Esophagus muscularis mucosa (tissue), 4 donors: ENCODE results near the gene TTLL5. TPM values are rescaled to one million over a fixed set of nuclear protein-coding genes. Genes with fewer than 3 reads are reported as not detected.
A peak's percentile ranks its signal among the peaks of the same experiment; 100 is the strongest.

Source experiments
- DNase-seq: peaks from one replicate; pipeline ENCODE4 v3.0.0-alpha.2; 2017; ENCODE audit errors: extremely low spot score
- H3K27ac ChIP-seq, 4 donors: fragments of 200-600 bp; sonication (generic); replicated peaks in 1 of 4; 1 replicate in 3 of 4; 2 replicates in 1 of 4; pipeline ENCODE4 v1.5.1; 2016 to 2019; ENCODE audit warnings: mild to moderate bottlenecking in 1 of 4
- H3K27me3 ChIP-seq, 4 donors: fragments of 200-600 bp; sonication (generic); one replicate each; pipeline versions ENCODE4 v1.5.1 to v1.6.0; 2016 to 2019
- H3K36me3 ChIP-seq, 4 donors: fragments of 200-600 bp; sonication (generic); one replicate each; pipeline ENCODE4 v1.5.1; 2016 to 2019
- H3K4me1 ChIP-seq, 4 donors: fragments of 200-600 bp; sonication (generic); one replicate each; pipeline ENCODE4 v1.5.1; 2016 to 2019
- H3K4me3 ChIP-seq, 4 donors: fragments of 200-600 bp; sonication (generic); 1 replicate in 2 of 4; 2 replicates in 2 of 4; pipeline ENCODE4 v1.5.1; 2016 to 2019; ENCODE audit warnings: mild to moderate bottlenecking in 4 of 4, moderate library complexity in 1 of 4
- H3K9me3 ChIP-seq, 4 donors: fragments of 200-600 bp; sonication (generic); 1 replicate in 3 of 4; 2 replicates in 1 of 4; pipeline ENCODE4 v1.5.1; 2016 to 2019
- CTCF ChIP-seq, 3 experiments: fragments of 200-600 bp in 2 of 3; fragments of 450-650 bp in 1 of 3; sonication (generic) in 2 of 3; IDR thresholded peaks; one replicate each; pipeline ENCODE4 v1.5.1; 2017 to 2019; ENCODE audit warnings: antibody characterized with exemption in 3 of 3, mild to moderate bottlenecking in 2 of 3, moderate library complexity in 1 of 3
- EP300 ChIP-seq: sonication (generic); formaldehyde crosslinking; IDR thresholded peaks from one replicate; pipeline ENCODE4 v1.6.1; 2017; ENCODE audit warnings: antibody characterized with exemption
- POLR2A ChIP-seq: fragments of 450-650 bp; IDR thresholded peaks from one replicate; pipeline ENCODE4 v1.6.1; 2017; ENCODE audit warnings: antibody characterized with exemption, moderate library complexity, mild to moderate bottlenecking, low read depth
- POLR2AphosphoS5 ChIP-seq, 2 donors: sonication (generic); formaldehyde crosslinking; IDR thresholded peaks; one replicate each; pipeline ENCODE4 v1.6.1; 2017; ENCODE audit warnings: antibody characterized with exemption in 2 of 2
- WGBS: methylation state at CpG from one replicate; pipeline ENCODE4 v1.1.5; 2018; 5-methylcytosine and 5-hydroxymethylcytosine counted together
- intact Hi-C: fragments of 100-400 bp; cut with DNase I; formaldehyde crosslinking; loops from one replicate; pipeline ENCODE4 v1.15.1; 2023
- total RNA-seq, 4 donors: library from RNA; depleted of rRNA; stranded (reverse); fragments of >200 nt; gene quantifications; one replicate each; pipeline versions ENCODE4 v1.1.0 to v1.2.1, GENCODE V29; 2016

The TTLL5 gene
- total RNA-seq, 4 donors from 2014 or later: 16.9 to 26.6 (median 21.2) TPM

- Histone ChIP-seq H3K36me3 (no peaks in the 10 kb centered on the region), H3K27ac (no peak overlapping the region), H3K27me3 (no peaks in the 10 kb centered on the region), H3K4me3 (no peak overlapping the region), H3K4me1 (peaks cover 0 to 23% (median 16%) of the 10 kb centered on the region in 4 donors), H3K9me3 (no peaks in the 10 kb centered on the region)
- TF ChIP-seq EP300 (no peak), POLR2A (no peak), CTCF (IDR thresholded peaks at IDR 0.05) (no peak), POLR2AphosphoS5 (IDR thresholded peaks at IDR 0.05) (no peak)
- no peak for DNase-seq
- intact Hi-C loops: no loop called here
- 85% methylated on average over 2 of the region's 2 CpGs for WGBS
Measured at GRCh38 chr14:75858362-75858761, 197.3 kb downstream of the TTLL5 start.

GRCh38 chr14:75859746-75860145 is 198.7 kb downstream of the TTLL5 start:
- 75% methylated on average over 3 of the region's 3 CpGs for WGBS
- TF ChIP-seq CTCF (IDR thresholded peaks at IDR 0.05) (no peak), POLR2AphosphoS5 (IDR thresholded peaks at IDR 0.05) (no peak), POLR2A (no peak), EP300 (no peak)
- intact Hi-C loops: no loop called here
- Histone ChIP-seq H3K27ac (no peak overlapping the region), H3K36me3 (no peaks in the 10 kb centered on the region), H3K9me3 (no peaks in the 10 kb centered on the region), H3K4me3 (no peak overlapping the region), H3K27me3 (no peaks in the 10 kb centered on the region), H3K4me1 (peaks cover 0 to 23% (median 16%) of the 10 kb centered on the region in 4 donors)
- no peak for DNase-seq

- peak overlapping the region in 2 of 4 donors; percentile 41 to 42 for H3K27ac ChIP-seq
- no peak for TF ChIP-seq POLR2A
- no peak for TF ChIP-seq POLR2AphosphoS5 (IDR thresholded peaks at IDR 0.05)
- TF ChIP-seq EP300: no peak
- no peak for TF ChIP-seq CTCF (IDR thresholded peaks at IDR 0.05)
- intact Hi-C loops: no loop called here
- H3K36me3 ChIP-seq: no peaks in the 10 kb centered on the region
- DNase-seq: no peak
- H3K4me1 ChIP-seq: peaks cover 0 to 27% (median 21%) of the 10 kb centered on the region in 4 donors
- WGBS: 69% methylated on average over 5 of the region's 5 CpGs
- no peaks in the 10 kb centered on the region for H3K9me3 ChIP-seq
- H3K27me3 ChIP-seq: no peaks in the 10 kb centered on the region
- H3K4me3 ChIP-seq: no peak overlapping the region
Measured at GRCh38 chr14:75860561-75861160, 199.6 kb downstream of the TTLL5 start.

- no peaks in the 10 kb centered on the region for H3K9me3 ChIP-seq
- peaks cover 0 to 32% (median 26%) of the 10 kb centered on the region in 4 donors for H3K4me1 ChIP-seq
- TF ChIP-seq CTCF (IDR thresholded peaks at IDR 0.05) (no peak), POLR2AphosphoS5 (IDR thresholded peaks at IDR 0.05) (no peak), POLR2A (no peak), EP300 (no peak)
- H3K36me3 ChIP-seq: no peaks in the 10 kb centered on the region
- no peak for DNase-seq
- H3K4me3 ChIP-seq: no peak overlapping the region
- intact Hi-C loops: no loop called here
- H3K27ac ChIP-seq: peak overlapping the region in 3 of 4 donors; percentile 19 to 42 (median 41)
- 32% methylated on average over 4 of the region's 4 CpGs for WGBS
- H3K27me3 ChIP-seq: no peaks in the 10 kb centered on the region
Measured at GRCh38 chr14:75861161-75861621, 200.1 kb downstream of the TTLL5 start.

- intact Hi-C loops: no loop called here
- H3K36me3 ChIP-seq: no peaks in the 10 kb centered on the region
- TF ChIP-seq EP300 (no peak), CTCF (IDR thresholded peaks at IDR 0.05) (no peak), POLR2AphosphoS5 (IDR thresholded peaks at IDR 0.05) (no peak), POLR2A (no peak)
- peaks cover 13 to 52% (median 46%) of the 10 kb centered on the region in 4 donors for H3K4me1 ChIP-seq
- no peak overlapping the region for H3K4me3 ChIP-seq
- H3K9me3 ChIP-seq: no peaks in the 10 kb centered on the region
- no peak overlapping the region for H3K27ac ChIP-seq
- H3K27me3 ChIP-seq: no peaks in the 10 kb centered on the region
- WGBS: 74% methylated on average over 2 of the region's 2 CpGs
- DNase-seq: no peak
Measured at GRCh38 chr14:75863221-75863620, 202.2 kb downstream of the TTLL5 start.
